Lung microvascular endothelial cell (primary cell): ENCODE results near the gene YIPF1. TPM values are rescaled to one million over a fixed set of nuclear protein-coding genes. Genes with fewer than 3 reads are reported as not detected.

ENCODE experiments used
- total RNA-seq: library from RNA; depleted of rRNA; stranded (reverse); fragments of >200 nt; gene quantifications from 2 replicates; pipeline ENCODE4 v1.2.1, GENCODE V29; 2014

Gene YIPF1
- total RNA-seq, 1 donor from 2014 or later = 19.4 TPM

Other genes starting within 250 kb of the YIPF1 start
- gene GLIS1, start 150.6 kb downstream of the YIPF1 start, total RNA-seq = not detected in 2 replicates
- 8.5 and 13.7 TPM in 2 replicates for gene NDC1, start 51.5 kb downstream of the YIPF1 start, total RNA-seq
- not detected in 2 replicates for gene DIO1, start 4.4 kb upstream of the YIPF1 start, total RNA-seq
- gene IFT25, start 55.9 kb upstream of the YIPF1 start, total RNA-seq = 12.4 and 14.5 TPM in 2 replicates
- 17.2 and 22.0 TPM in 2 replicates for gene LRRC42, start 56.6 kb upstream of the YIPF1 start, total RNA-seq
- not detected in 2 replicates for gene LDLRAD1, start 128.4 kb upstream of the YIPF1 start, total RNA-seq
- 198 and 425 TPM in 2 replicates for gene TMEM59, start 163.4 kb upstream of the YIPF1 start, total RNA-seq
- 1.7 and 1.8 TPM in 2 replicates for gene TCEANC2, start 163.8 kb upstream of the YIPF1 start, total RNA-seq